Breast epithelium (tissue), 4 donors: ENCODE data around the gene POLH. TPM values are rescaled to one million over a fixed set of nuclear protein-coding genes. Genes with fewer than 3 reads are reported as not detected.
"Not testable (repeated sequence)": the region's sequence is repeated elsewhere in the genome, so short reads cannot be mapped to it uniquely, and the experiment has no call there.

Source experiments
- DNase-seq, 2 donors: peaks; one replicate each; pipeline ENCODE4 v3.0.0-alpha.2; 2019; ENCODE audit warnings: low spot score in 2 of 2
- H3K27ac ChIP-seq, 2 donors: fragments of 200-600 bp; sonication (generic) in 1 of 2; one replicate each; pipeline ENCODE4 v1.5.1; 2016 to 2019; ENCODE audit warnings: mild to moderate bottlenecking in 1 of 2
- H3K27me3 ChIP-seq, 2 donors: fragments of 200-600 bp; sonication (generic) in 1 of 2; one replicate each; pipeline versions ENCODE4 v1.5.1 to v1.6.0; 2017 to 2019; ENCODE audit warnings: control low read depth in 1 of 2, mild to moderate bottlenecking in 1 of 2
- H3K36me3 ChIP-seq: fragments of 200-600 bp; one replicate; pipeline ENCODE4 v1.5.1; 2019
- H3K4me1 ChIP-seq, 2 donors: fragments of 200-600 bp; sonication (generic); one replicate each; pipeline ENCODE4 v1.5.1; 2016 to 2019; ENCODE audit warnings: control low read depth in 1 of 2
- H3K4me3 ChIP-seq, 3 donors: fragments of 200-600 bp; sonication (generic); 1 replicate in 2 of 3; 2 replicates in 1 of 3; pipeline ENCODE4 v1.5.1; 2016 to 2019; ENCODE audit warnings: mild to moderate bottlenecking in 3 of 3, moderate library complexity in 2 of 3
- H3K9me3 ChIP-seq, 2 donors: fragments of 200-600 bp; sonication (generic) in 1 of 2; one replicate each; pipeline ENCODE4 v1.5.1; 2016 to 2019; ENCODE audit warnings: control low read depth in 1 of 2
- POLR2A ChIP-seq: fragments of 450-650 bp; IDR thresholded peaks from one replicate; pipeline ENCODE4 v1.6.1; 2016; ENCODE audit warnings: antibody characterized with exemption, mild to moderate bottlenecking, moderate library complexity
- POLR2AphosphoS5 ChIP-seq, 3 donors: sonication (generic); formaldehyde crosslinking; IDR thresholded peaks; one replicate each; pipeline ENCODE4 v1.6.1; 2017; ENCODE audit warnings: antibody characterized with exemption in 3 of 3
- intact Hi-C: fragments of 100-400 bp; cut with DNase I; formaldehyde crosslinking; loops from one replicate; pipeline ENCODE4 v1.15.1; 2023; ENCODE audit warnings: low total_unique reads
- total RNA-seq, 3 donors: library from RNA; depleted of rRNA; stranded (reverse); fragments of >200 nt; gene quantifications; one replicate each; pipeline ENCODE4 v1.1.0, GENCODE V29; 2016
- TF ChIP-seq, protein P1 (sequence below), 3 donors: fragments of 450-650 bp; IDR thresholded peaks; one replicate each; pipeline ENCODE4 v1.5.1; 2016 to 2017; ENCODE audit warnings: antibody characterized with exemption in 3 of 3, mild to moderate bottlenecking in 3 of 3, moderate library complexity in 3 of 3

The POLH gene
- total RNA-seq, 3 donors from 2014 or later: 8.6 to 13.0 (median 9.8) TPM

DNA sequence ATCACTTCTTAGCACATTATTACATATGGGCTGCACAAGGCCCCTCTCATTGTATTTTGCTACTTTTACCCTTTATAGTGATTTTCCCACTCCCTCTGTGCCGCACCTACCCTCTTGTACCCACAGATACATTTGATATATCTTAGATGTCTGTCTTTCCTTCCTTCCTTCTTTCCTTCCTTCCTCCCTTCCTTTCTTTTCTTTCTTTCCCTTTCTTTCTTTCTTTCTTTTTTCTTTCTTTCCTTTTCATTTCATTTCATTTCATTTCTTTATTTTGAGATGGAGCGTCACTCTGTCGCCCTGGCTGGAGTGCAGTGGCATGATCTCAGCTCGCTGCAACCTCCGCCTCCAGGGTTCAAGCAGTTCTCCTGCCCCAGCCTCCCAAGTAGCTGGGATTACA, 12.2 kb downstream of the POLH start:
- no peak overlapping the region for H3K4me3 ChIP-seq
- TF ChIP-seq POLR2A: no peak
- TF ChIP-seq, protein P1, sequence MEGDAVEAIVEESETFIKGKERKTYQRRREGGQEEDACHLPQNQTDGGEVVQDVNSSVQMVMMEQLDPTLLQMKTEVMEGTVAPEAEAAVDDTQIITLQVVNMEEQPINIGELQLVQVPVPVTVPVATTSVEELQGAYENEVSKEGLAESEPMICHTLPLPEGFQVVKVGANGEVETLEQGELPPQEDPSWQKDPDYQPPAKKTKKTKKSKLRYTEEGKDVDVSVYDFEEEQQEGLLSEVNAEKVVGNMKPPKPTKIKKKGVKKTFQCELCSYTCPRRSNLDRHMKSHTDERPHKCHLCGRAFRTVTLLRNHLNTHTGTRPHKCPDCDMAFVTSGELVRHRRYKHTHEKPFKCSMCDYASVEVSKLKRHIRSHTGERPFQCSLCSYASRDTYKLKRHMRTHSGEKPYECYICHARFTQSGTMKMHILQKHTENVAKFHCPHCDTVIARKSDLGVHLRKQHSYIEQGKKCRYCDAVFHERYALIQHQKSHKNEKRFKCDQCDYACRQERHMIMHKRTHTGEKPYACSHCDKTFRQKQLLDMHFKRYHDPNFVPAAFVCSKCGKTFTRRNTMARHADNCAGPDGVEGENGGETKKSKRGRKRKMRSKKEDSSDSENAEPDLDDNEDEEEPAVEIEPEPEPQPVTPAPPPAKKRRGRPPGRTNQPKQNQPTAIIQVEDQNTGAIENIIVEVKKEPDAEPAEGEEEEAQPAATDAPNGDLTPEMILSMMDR (IDR thresholded peaks at IDR 0.05): no peak
- no peak for TF ChIP-seq POLR2AphosphoS5 (IDR thresholded peaks at IDR 0.05)
- intact Hi-C loops: no loop called here
- no peaks in the 10 kb centered on the region for H3K27me3 ChIP-seq
- no peaks in the 10 kb centered on the region for H3K9me3 ChIP-seq
- no peaks in the 10 kb centered on the region for H3K36me3 ChIP-seq
- H3K4me1 ChIP-seq: no peaks in the 10 kb centered on the region
- H3K27ac ChIP-seq: no peak overlapping the region
- no peak for DNase-seq

- H3K27me3 ChIP-seq, H3K9me3 ChIP-seq, H3K27ac ChIP-seq, intact Hi-C loops, H3K4me3 ChIP-seq, H3K36me3 ChIP-seq, DNase-seq, H3K4me1 ChIP-seq: not testable (repeated sequence)
Observed at GRCh38 chr6:43589564-43589963, 13.6 kb downstream of the POLH start.

GRCh38 chr6:43593938-43594337, 18.0 kb downstream of the POLH start:
- Histone ChIP-seq H3K27ac (no peak overlapping the region), H3K9me3 (no peaks in the 10 kb centered on the region), H3K4me1 (no peaks in the 10 kb centered on the region), H3K27me3 (no peaks in the 10 kb centered on the region), H3K36me3 (no peaks in the 10 kb centered on the region), H3K4me3 (no peak overlapping the region)
- DNase-seq: no peak
- no peak for TF ChIP-seq POLR2AphosphoS5 (IDR thresholded peaks at IDR 0.05)
- no peak for TF ChIP-seq POLR2A
- TF ChIP-seq, protein P1 (IDR thresholded peaks at IDR 0.05): no peak
- intact Hi-C loops: loop anchor here (10.0 kb wide), 1 partner anchor 751 kb away; the partner anchor contains the start of gene SPATS1

DNA sequence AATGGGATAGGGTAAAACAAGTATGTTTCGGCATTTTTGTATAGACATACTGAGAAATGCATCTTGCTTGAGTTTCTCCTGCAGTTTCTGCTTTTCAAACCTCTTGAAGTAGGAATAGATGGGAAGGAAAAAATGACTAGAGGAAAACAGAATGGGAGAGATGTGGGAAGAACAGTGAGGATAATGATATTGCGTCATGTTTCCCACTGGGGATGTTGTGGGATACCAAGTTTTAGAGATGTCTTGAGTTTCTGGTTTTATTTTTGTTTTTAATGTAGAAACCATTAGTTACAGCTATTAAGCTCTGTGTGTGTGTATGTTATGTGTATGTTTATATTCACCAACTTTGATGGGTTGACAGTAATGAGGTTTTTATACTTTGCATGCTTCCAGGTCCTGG, 24.6 kb downstream of the POLH start:
- no peaks in the 10 kb centered on the region for H3K4me1 ChIP-seq
- no peaks in the 10 kb centered on the region for H3K36me3 ChIP-seq
- TF ChIP-seq POLR2A (no peak), POLR2AphosphoS5 (IDR thresholded peaks at IDR 0.05) (no peak)
- TF ChIP-seq, protein P1 (IDR thresholded peaks at IDR 0.05): no peak
- intact Hi-C loops: no loop called here
- no peak for DNase-seq
- no peaks in the 10 kb centered on the region for H3K9me3 ChIP-seq
- H3K4me3 ChIP-seq: no peak overlapping the region
- H3K27me3 ChIP-seq: no peaks in the 10 kb centered on the region
- no peak overlapping the region for H3K27ac ChIP-seq

DNA sequence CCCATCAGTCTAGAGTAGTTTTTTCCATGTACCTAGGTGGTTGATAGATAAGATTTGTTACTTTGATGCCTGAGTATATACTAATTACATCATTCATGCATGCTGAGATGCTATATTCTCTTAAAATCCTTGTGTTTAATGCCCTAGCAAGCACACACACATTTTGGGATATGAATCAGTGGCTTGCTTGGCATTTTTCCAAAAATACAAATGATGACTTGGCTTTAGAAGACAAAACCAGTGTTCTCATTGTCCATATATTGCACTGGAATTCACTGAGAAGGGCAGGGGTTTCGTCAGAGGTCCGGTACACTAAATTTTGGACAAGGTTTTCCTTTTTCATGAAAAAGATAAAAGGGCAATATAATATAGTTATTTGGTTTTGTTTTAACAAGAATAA, 28.2 kb downstream of the POLH start:
- DNase-seq: no peak
- Histone ChIP-seq H3K4me1 (no peaks in the 10 kb centered on the region), H3K4me3 (no peak overlapping the region), H3K27me3 (no peaks in the 10 kb centered on the region), H3K36me3 (no peaks in the 10 kb centered on the region), H3K27ac (no peak overlapping the region), H3K9me3 (no peaks in the 10 kb centered on the region)
- intact Hi-C loops: no loop called here
- no peak for TF ChIP-seq POLR2A
- TF ChIP-seq, protein P1 (IDR thresholded peaks at IDR 0.05): no peak
- TF ChIP-seq POLR2AphosphoS5 (IDR thresholded peaks at IDR 0.05): no peak

GRCh38 chr6:43606019-43606418, 30.0 kb downstream of the POLH start:
- H3K4me3 ChIP-seq: no peak overlapping the region
- no peak overlapping the region for H3K27ac ChIP-seq
- no peaks in the 10 kb centered on the region for H3K36me3 ChIP-seq
- no peaks in the 10 kb centered on the region for H3K4me1 ChIP-seq
- no peaks in the 10 kb centered on the region for H3K27me3 ChIP-seq
- no peak for DNase-seq
- TF ChIP-seq POLR2A: no peak
- TF ChIP-seq, protein P1 (IDR thresholded peaks at IDR 0.05): no peak
- no peak for TF ChIP-seq POLR2AphosphoS5 (IDR thresholded peaks at IDR 0.05)
- no peaks in the 10 kb centered on the region for H3K9me3 ChIP-seq
- intact Hi-C loops: loop anchor here (5.0 kb wide), 1 partner anchor 1159 kb away; no protein-coding TSS in a partner anchor
